Glutamatergic neuron (in vitro differentiated cells): ENCODE measurements around the gene DHX34. TPM values are rescaled to one million over a fixed set of nuclear protein-coding genes. Genes with fewer than 3 reads are reported as not detected.

Source experiments
- DNase-seq: peaks from one replicate; pipeline ENCODE4 v3.0.0; 2022
- H3K27ac Mint-ChIP-seq: one replicate; pipeline ENCODE4 v1.8.0; 2020; ENCODE audit warnings: mild to moderate bottlenecking, mixed read lengths, inconsistent platforms; ENCODE audit not compliant: unreplicated experiment
- H3K27me3 Mint-ChIP-seq: one replicate; pipeline ENCODE4 v1.8.0; 2020; ENCODE audit warnings: mild to moderate bottlenecking, moderate library complexity, mixed read lengths, inconsistent platforms; ENCODE audit not compliant: unreplicated experiment
- H3K36me3 Mint-ChIP-seq: one replicate; pipeline ENCODE4 v1.8.0; 2020; ENCODE audit warnings: mild to moderate bottlenecking, mixed read lengths, inconsistent platforms; ENCODE audit not compliant: unreplicated experiment
- H3K4me1 Mint-ChIP-seq: one replicate; pipeline ENCODE4 v1.8.0; 2020; ENCODE audit warnings: mild to moderate bottlenecking, low read depth, mixed read lengths, inconsistent platforms; ENCODE audit not compliant: unreplicated experiment
- H3K4me3 Mint-ChIP-seq: one replicate; pipeline ENCODE4 v1.8.0; 2020; ENCODE audit warnings: mild to moderate bottlenecking, mixed read lengths, inconsistent platforms; ENCODE audit not compliant: unreplicated experiment
- H3K9me3 Mint-ChIP-seq: one replicate; pipeline ENCODE4 v1.8.0; 2020; ENCODE audit warnings: mild to moderate bottlenecking, moderate library complexity, mixed read lengths, inconsistent platforms; ENCODE audit not compliant: unreplicated experiment
- total RNA-seq: library from RNA; stranded (reverse); fragmentation: NEBNext Ultra II Directional; extraction: Animal tissue kit (Norgen Biotek cat#: 25700); gene quantifications from one replicate; pipeline ENCODE4 v1.2.1, GENCODE V29; 2021; ENCODE audit not compliant: unreplicated experiment
- TF ChIP-seq, protein P1 (sequence below): fragments of 200-600 bp; sonication (generic); IDR thresholded peaks from one replicate; pipeline ENCODE4 v1.5.0; 2021; ENCODE audit not compliant: partially characterized antibody, unreplicated experiment

Gene DHX34
- total RNA-seq, 1 donor from 2014 or later = 119 TPM

DNA sequence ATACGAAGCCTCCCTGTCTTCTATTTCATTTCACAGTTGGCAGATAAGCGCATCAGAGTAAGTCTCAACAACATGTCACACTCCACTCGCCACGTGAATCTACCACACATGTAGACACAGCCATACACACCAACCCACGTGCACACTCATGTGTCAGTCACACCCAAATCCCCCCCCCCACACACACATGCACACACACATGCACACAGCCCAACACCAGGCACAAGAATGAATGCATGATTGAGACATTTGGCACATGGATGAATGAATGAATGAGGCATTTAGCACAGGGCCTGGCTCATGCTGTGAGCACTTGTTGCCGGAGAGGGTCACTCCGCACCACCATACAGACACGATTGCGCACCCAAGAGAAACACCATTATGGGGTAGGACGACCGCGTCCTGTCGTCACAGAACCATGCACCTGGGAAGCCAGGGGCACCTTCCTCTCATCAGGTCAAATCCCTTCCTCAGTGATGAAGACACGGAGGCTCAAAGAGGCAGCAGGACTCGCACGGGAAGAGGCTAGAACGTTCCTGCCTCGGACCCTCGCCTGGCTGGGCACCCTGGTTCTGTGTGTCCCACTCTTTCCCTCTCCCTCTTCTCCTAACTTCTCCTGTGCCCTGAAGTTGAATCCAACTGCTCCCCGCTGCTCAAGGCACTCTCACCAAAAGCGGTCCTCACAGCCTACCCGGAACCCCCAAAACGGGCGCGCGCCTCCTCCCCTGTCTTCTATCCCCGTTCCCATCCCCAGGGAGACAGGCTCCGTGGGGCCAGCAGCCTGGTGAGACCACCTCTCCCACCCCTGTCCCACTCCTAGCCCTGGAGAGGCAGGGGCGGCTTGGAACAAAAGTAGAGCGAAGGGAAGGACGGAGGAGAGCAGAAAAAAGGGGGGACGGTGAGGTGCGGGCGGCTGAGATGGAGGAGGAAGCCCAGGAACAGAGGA is 68.9 kb downstream of the DHX34 start:
- Mint-ChIP-seq H3K36me3 (peaks cover 10% of the 10 kb centered on the region), H3K4me3 (peak overlapping the region; percentile 99), H3K9me3 (peaks cover 31% of the 10 kb centered on the region), H3K4me1 (peaks cover 32% of the 10 kb centered on the region), H3K27ac (peak overlapping the region; percentile 79), H3K27me3 (peaks cover 39% of the 10 kb centered on the region)
- DNase-seq = peak; percentile 36
- TF ChIP-seq, protein P1, sequence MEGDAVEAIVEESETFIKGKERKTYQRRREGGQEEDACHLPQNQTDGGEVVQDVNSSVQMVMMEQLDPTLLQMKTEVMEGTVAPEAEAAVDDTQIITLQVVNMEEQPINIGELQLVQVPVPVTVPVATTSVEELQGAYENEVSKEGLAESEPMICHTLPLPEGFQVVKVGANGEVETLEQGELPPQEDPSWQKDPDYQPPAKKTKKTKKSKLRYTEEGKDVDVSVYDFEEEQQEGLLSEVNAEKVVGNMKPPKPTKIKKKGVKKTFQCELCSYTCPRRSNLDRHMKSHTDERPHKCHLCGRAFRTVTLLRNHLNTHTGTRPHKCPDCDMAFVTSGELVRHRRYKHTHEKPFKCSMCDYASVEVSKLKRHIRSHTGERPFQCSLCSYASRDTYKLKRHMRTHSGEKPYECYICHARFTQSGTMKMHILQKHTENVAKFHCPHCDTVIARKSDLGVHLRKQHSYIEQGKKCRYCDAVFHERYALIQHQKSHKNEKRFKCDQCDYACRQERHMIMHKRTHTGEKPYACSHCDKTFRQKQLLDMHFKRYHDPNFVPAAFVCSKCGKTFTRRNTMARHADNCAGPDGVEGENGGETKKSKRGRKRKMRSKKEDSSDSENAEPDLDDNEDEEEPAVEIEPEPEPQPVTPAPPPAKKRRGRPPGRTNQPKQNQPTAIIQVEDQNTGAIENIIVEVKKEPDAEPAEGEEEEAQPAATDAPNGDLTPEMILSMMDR = no peak

DNA sequence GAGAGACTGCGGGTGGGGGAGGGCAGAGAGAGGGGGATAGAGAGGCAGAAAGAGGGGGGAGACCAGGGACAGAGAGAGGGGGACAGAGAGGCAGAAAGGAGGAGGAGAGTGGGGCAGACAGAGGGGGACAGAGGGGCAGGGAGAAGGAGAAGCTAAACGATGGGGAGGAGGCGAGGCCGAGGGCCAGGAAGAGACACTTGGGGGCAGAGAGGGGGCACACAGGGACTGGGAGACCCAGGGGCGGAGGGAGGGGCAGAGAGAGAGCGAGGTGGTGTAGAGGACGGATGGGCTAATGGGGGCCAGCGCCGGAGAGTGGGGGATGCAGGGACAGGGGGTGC is 69.5 kb downstream of the DHX34 start:
- peaks cover 5% of the 10 kb centered on the region for H3K36me3 Mint-ChIP-seq
- peak overlapping the region; percentile 79 for H3K27ac Mint-ChIP-seq
- peaks cover 35% of the 10 kb centered on the region for H3K4me1 Mint-ChIP-seq
- TF ChIP-seq, protein P1 = no peak
- peak; percentile 44 for DNase-seq
- H3K9me3 Mint-ChIP-seq = peaks cover 32% of the 10 kb centered on the region
- peak overlapping the region; percentile 99 for H3K4me3 Mint-ChIP-seq
- peaks cover 39% of the 10 kb centered on the region for H3K27me3 Mint-ChIP-seq

DNA sequence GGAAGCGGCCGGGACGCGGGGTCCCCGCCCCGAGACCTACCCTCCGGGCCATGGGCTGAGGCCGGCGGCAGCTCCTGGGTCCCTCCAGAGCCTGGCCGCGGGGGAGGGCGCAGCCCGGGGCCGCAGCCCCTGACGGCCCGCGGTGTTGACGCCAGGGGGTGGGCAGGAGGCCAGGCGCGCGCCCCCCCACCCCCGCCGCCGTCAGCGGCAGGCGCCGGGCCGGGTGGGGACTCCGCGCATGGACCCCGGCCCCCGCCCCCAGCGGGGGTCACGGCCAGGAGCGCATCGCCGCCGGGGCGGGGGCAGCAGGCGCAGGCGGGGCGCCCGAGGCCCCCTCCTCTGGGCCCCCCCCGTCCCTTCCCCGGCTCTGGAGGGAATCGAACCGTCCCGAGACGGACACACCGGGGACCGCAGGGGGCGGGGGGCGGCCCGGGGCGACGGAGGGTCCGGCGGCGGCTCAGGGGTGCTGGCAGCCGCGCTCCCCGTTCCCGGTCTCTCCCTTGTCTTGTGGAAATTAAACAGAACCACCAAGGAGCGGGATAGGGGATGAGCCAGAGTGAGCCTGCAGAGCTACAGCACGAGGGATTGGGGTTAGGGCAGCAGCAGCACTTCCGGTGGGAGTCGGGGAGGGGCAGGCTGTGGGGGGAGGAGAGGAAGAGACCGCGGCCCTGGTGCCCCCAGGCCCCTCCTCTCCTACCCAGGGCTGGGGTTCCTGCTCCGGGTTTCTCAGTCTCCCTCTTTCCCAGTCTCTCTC is 70.1 kb downstream of the DHX34 start, which contains the start of gene MEIS3:
TSS of gene MEIS3 (minus strand) at position 498 of the 754 bp plus-strand sequence. CDS start at position 52, 446 bp downstream.
- peaks cover 39% of the 10 kb centered on the region for H3K27me3 Mint-ChIP-seq
- peak; percentile 42 for DNase-seq
- peaks cover 2% of the 10 kb centered on the region for H3K36me3 Mint-ChIP-seq
- TF ChIP-seq, protein P1 = no peak
- peak within 1 kb of the TSS; percentile 99 for H3K4me3 Mint-ChIP-seq
- H3K9me3 Mint-ChIP-seq = peaks cover 29% of the 10 kb centered on the region
- H3K4me1 Mint-ChIP-seq = peaks cover 35% of the 10 kb centered on the region
- peak within 1 kb of the TSS; percentile 84 for H3K27ac Mint-ChIP-seq

DNA sequence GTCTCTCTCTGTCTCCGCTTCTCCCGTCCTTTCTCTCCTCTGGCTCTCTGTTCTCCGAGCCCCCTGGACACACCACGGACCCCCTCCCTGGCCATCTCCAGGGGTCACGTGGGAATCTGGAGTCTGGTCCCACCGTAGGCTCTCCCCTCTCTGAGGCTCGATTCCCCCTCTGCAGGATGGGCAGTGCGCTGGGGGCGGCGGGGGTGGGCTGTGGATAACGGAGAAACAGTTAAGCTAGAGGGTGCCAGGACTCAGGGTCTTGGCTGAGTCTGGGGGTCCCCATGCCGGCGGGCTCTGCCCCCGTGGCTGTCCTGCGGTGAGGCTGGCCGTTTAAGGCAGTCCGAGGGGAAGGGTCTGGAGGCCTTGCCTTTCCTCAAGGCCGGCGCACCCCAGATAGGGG is 70.7 kb downstream of the DHX34 start:
- DNase-seq = no peak
- Mint-ChIP-seq H3K4me1 (peaks cover 33% of the 10 kb centered on the region), H3K27me3 (peaks cover 39% of the 10 kb centered on the region), H3K36me3 (no peaks in the 10 kb centered on the region), H3K27ac (no peak overlapping the region), H3K4me3 (peak overlapping the region; percentile 79), H3K9me3 (peaks cover 26% of the 10 kb centered on the region)
- TF ChIP-seq, protein P1 = no peak
